Astrocyte of the cerebellum (primary cell): ENCODE measurements around the gene PACRG.
A peak's percentile ranks its signal among the peaks of the same experiment; 100 is the strongest.

Source experiments
- DNase-seq: peaks from one replicate; pipeline ENCODE4 v3.0.0-alpha.2; 2011; ENCODE audit warnings: low read depth
- H3K4me3 ChIP-seq: 2 replicates; pipeline ENCODE4 v1.5.1; 2011; ENCODE audit warnings: mild to moderate bottlenecking, low read depth, low read length, moderate library complexity
- CTCF ChIP-seq: IDR thresholded peaks from 2 replicates; pipeline ENCODE4 v1.5.1; 2012; ENCODE audit warnings: low read length, low read depth, moderate library complexity, mild to moderate bottlenecking; ENCODE audit errors: missing control alignments
- in situ Hi-C: cut with HindIII; loops from 2 replicates; pipeline ENCODE4 v1.10.0; 2017; ENCODE audit warnings: low sequenced_read_pairs

Gene PACRG

GRCh38 chr6:163249651-163250101 is 521.9 kb downstream of the PACRG start:
- in situ Hi-C loops = no loop called here
- H3K4me3 ChIP-seq = no peak overlapping the region
- peak; percentile 79 for DNase-seq
- no peak for TF ChIP-seq CTCF

- DNase-seq = no peak
- H3K4me3 ChIP-seq = no peak overlapping the region
- TF ChIP-seq CTCF = no peak
- in situ Hi-C loops = no loop called here
Measured at GRCh38 chr6:163250116-163250515, 522.3 kb downstream of the PACRG start.

- no peak overlapping the region for H3K4me3 ChIP-seq
- no peak for TF ChIP-seq CTCF
- DNase-seq = no peak
- in situ Hi-C loops = no loop called here
Measured at GRCh38 chr6:163252061-163252591, 524.4 kb downstream of the PACRG start.

- TF ChIP-seq CTCF = no peak
- DNase-seq = no peak
- in situ Hi-C loops = no loop called here
- no peak overlapping the region for H3K4me3 ChIP-seq
Measured at GRCh38 chr6:163253556-163254213, 525.9 kb downstream of the PACRG start.

GRCh38 chr6:163254341-163254835 is 526.6 kb downstream of the PACRG start:
- TF ChIP-seq CTCF = no peak
- DNase-seq = no peak
- in situ Hi-C loops = no loop called here
- H3K4me3 ChIP-seq = no peak overlapping the region

GRCh38 chr6:163255265-163255664 is 527.5 kb downstream of the PACRG start:
- in situ Hi-C loops = no loop called here
- DNase-seq = no peak
- no peak overlapping the region for H3K4me3 ChIP-seq
- no peak for TF ChIP-seq CTCF
